DND-41 (cell line): ENCODE results near the gene CIC.

Experiments used
- ATAC-seq: fragments of 200-7000 bp; cut with Tn5 transposase; 3 replicates; pipeline ENCODE4 v1.9.1; 2021; ENCODE audit warnings: low read depth; ENCODE audit not compliant: insufficient read depth
- DNase-seq: peaks from one replicate; pipeline ENCODE4 v3.0.0-alpha.2; 2020
- H2AFZ ChIP-seq: 2 replicates; pipeline ENCODE4 v1.6.0; 2012; ENCODE audit warnings: low read depth, low read length
- H3K27ac ChIP-seq: 2 replicates; pipeline ENCODE4 v1.5.1; 2012; ENCODE audit warnings: low read length, inconsistent platforms
- H3K27me3 ChIP-seq: fragments of 200-600 bp; sonication (generic); 2 replicates; pipeline ENCODE4 v1.6.0; 2012; ENCODE audit warnings: low read length, mild to moderate bottlenecking, inconsistent platforms; ENCODE audit not compliant: insufficient read depth, poor library complexity
- H3K36me3 ChIP-seq: 2 replicates; pipeline ENCODE4 v1.5.1; 2012; ENCODE audit warnings: low read length, inconsistent platforms; ENCODE audit not compliant: insufficient read depth
- H3K4me1 ChIP-seq: 2 replicates; pipeline ENCODE4 v1.5.1; 2012; ENCODE audit warnings: mild to moderate bottlenecking, low read length; ENCODE audit not compliant: insufficient read depth
- H3K4me2 ChIP-seq: 2 replicates; pipeline ENCODE4 v1.6.0; 2012; ENCODE audit warnings: mild to moderate bottlenecking, moderate library complexity, low read length, inconsistent platforms; ENCODE audit not compliant: insufficient read depth
- H3K4me3 ChIP-seq, 2 experiments: fragments of 200-600 bp in 1 of 2; shearing (Covaris generic) in 1 of 2; 2 replicates each; pipeline ENCODE4 v1.5.1; 2012 to 2016; ENCODE audit warnings: inconsistent platforms in 2 of 2, low read length in 2 of 2, mild to moderate bottlenecking in 2 of 2, low read depth in 1 of 2, moderate library complexity in 1 of 2
- H3K79me2 ChIP-seq: 2 replicates; pipeline ENCODE4 v1.6.0; 2012; ENCODE audit warnings: low read length, inconsistent platforms; ENCODE audit not compliant: insufficient read depth
- H3K9ac ChIP-seq: 2 replicates; pipeline ENCODE4 v1.6.0; 2012; ENCODE audit warnings: low read depth, mild to moderate bottlenecking, inconsistent platforms, low read length, moderate library complexity
- H3K9me3 ChIP-seq: 2 replicates; pipeline ENCODE4 v1.5.1; 2012; ENCODE audit warnings: low read length, moderate library complexity, mild to moderate bottlenecking, inconsistent platforms; ENCODE audit not compliant: insufficient read depth, severe bottlenecking
- H4K20me1 ChIP-seq: 2 replicates; pipeline ENCODE4 v1.6.0; 2012; ENCODE audit warnings: low read length; ENCODE audit not compliant: insufficient read depth
- CTCF ChIP-seq: IDR thresholded peaks from 2 replicates; pipeline ENCODE4 v1.5.1; 2012; ENCODE audit warnings: borderline replicate concordance, low read length, moderate library complexity, mild to moderate bottlenecking; ENCODE audit not compliant: poor library complexity, severe bottlenecking; ENCODE audit errors: extremely low read depth
- EZH2 ChIP-seq: IDR thresholded peaks from 3 replicates; pipeline ENCODE4 v1.6.1; 2012; ENCODE audit warnings: borderline replicate concordance, low read depth, mild to moderate bottlenecking, moderate library complexity, low read length, inconsistent platforms; ENCODE audit not compliant: severe bottlenecking

CIC gene

GRCh38 chr19:42293948-42294347 lies 24.9 kb downstream of the CIC start:
- ATAC-seq (no peak), DNase-seq (no peak)
- Histone ChIP-seq H3K9me3 (no peaks in the 10 kb centered on the region), H3K4me1 (no peaks in the 10 kb centered on the region), H3K27me3 (no peaks in the 10 kb centered on the region), H3K4me3 (no peak overlapping the region), H3K4me2 (no peak overlapping the region), H3K36me3 (peaks cover 80% of the 10 kb centered on the region), H3K79me2 (no peaks in the 10 kb centered on the region), H3K27ac (no peak overlapping the region), H2AFZ (no peak overlapping the region), H4K20me1 (peaks cover 36% of the 10 kb centered on the region), H3K9ac (no peak overlapping the region)
- TF ChIP-seq EZH2 = no peak
- no peak for TF ChIP-seq CTCF

- Histone ChIP-seq H3K9ac (no peak overlapping the region), H3K27ac (no peak overlapping the region), H3K4me1 (no peaks in the 10 kb centered on the region), H3K79me2 (no peaks in the 10 kb centered on the region), H2AFZ (no peak overlapping the region), H3K27me3 (no peaks in the 10 kb centered on the region), H3K4me3 (no peak overlapping the region), H3K9me3 (no peaks in the 10 kb centered on the region), H3K4me2 (no peak overlapping the region), H4K20me1 (peaks cover 30% of the 10 kb centered on the region), H3K36me3 (peaks cover 75% of the 10 kb centered on the region)
- no peak for DNase-seq
- TF ChIP-seq EZH2 (no peak), CTCF (no peak)
- ATAC-seq = no peak
Observed at GRCh38 chr19:42294471-42295137, 25.6 kb downstream of the CIC start.

GRCh38 chr19:42295342-42295741 lies 26.3 kb downstream of the CIC start:
- Histone ChIP-seq H3K36me3 (peaks cover 73% of the 10 kb centered on the region), H3K9ac (no peak overlapping the region), H3K27ac (no peak overlapping the region), H3K27me3 (no peaks in the 10 kb centered on the region), H3K4me2 (no peak overlapping the region), H3K4me1 (no peaks in the 10 kb centered on the region), H3K4me3 (no peak overlapping the region), H3K79me2 (no peaks in the 10 kb centered on the region), H4K20me1 (peaks cover 26% of the 10 kb centered on the region), H2AFZ (no peak overlapping the region), H3K9me3 (no peaks in the 10 kb centered on the region)
- no peak for ATAC-seq
- TF ChIP-seq EZH2 = no peak
- TF ChIP-seq CTCF = no peak
- DNase-seq = no peak
